NT2/D1 (cell line): ENCODE measurements around the gene TTLL5.

Experiments
- SUZ12 ChIP-seq: IDR thresholded peaks from 2 replicates; pipeline ENCODE4 v1.6.1; 2011; ENCODE audit not compliant: insufficient read length, insufficient read depth; ENCODE audit errors: extremely low read depth
- YY1 ChIP-seq: IDR thresholded peaks from 2 replicates; pipeline ENCODE4 v1.6.1; 2011; ENCODE audit not compliant: insufficient read length, insufficient read depth
- ZNF274 ChIP-seq: IDR thresholded peaks from 2 replicates; pipeline ENCODE4 v1.6.1; 2011; ENCODE audit warnings: mild to moderate bottlenecking, low read depth, low read length

- no peak for TF ChIP-seq YY1
- TF ChIP-seq SUZ12, result no peak
- no peak for TF ChIP-seq ZNF274
These were observed 218.0 kb downstream of the TTLL5 start for GRCh38 chr14:75879031-75879430.
